GM18870 (cell line): ENCODE measurements around the gene DDIT3.

ENCODE experiments used
- ATAC-seq: cut with Tn5 transposase; IDR thresholded peaks from one replicate; pipeline ENCODE4 v1.9.1; 2021; ENCODE audit warnings: moderate library complexity; ENCODE audit not compliant: unreplicated experiment

DDIT3 gene

DNA sequence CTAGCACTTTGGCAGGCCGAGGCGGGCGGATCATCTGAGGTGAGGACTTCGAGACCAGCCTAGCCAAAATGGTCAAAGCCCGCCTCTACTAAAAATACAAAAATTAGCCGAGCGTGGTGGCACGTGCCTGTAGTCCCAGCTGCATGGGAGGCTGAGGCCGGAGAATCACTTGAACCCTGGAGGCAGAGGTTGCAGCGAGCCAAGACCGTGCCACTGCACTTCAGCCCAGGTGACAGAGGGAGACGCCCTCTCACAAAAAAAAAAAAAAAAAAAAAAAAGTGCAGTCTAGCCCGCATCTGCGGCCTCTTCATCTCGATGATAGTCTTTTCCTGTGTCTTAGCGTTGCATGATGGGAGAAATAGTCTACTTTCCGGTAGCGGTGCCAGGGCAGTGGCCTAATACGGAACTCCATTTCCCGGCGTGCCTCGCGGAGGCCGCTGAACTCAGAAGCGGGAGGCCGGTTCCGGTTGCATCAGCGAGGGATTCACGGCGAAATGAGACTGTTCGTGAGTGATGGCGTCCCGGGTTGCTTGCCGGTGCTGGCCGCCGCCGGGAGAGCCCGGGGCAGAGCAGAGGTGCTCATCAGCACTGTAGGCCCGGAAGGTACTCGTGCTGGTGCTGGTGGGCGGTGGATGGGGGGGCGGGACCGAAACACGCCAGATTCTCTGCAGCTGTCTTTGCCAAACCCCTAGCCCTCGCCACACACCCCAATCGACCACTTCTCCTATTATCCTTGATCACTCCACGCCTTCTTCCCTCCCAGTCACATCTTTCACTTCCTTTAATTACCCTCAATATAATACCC lies 32.5 kb downstream of the DDIT3 start, which contains the start of gene MARS1:
TSS of gene MARS1 (plus strand) at position 472 of the 805 bp plus-strand sequence. CDS start at position 495, 23 bp downstream.
- ATAC-seq = peak; percentile 97

- ATAC-seq = no peak
Observed at GRCh38 chr12:57487055-57487596, 33.2 kb downstream of the DDIT3 start.

DNA sequence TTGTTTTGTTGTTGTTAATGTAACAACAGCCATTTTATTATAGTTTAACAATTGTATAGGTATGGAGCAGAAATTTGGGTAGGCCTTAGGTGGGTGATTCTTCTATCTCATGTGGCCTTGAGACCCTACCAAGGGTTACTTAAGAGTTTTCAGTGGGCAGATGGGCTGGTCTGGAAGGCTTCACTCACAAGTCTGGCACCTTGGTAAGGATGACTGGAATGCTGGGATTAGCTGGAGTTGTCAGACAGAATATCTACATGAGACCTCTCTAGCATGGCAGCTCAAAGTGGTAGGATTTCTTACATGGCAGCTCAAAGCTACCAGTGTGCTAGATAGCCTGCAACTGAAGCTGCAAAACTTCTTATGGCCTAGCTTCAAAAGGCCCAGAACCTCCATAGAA lies 34.6 kb downstream of the DDIT3 start:
- no peak for ATAC-seq

DNA sequence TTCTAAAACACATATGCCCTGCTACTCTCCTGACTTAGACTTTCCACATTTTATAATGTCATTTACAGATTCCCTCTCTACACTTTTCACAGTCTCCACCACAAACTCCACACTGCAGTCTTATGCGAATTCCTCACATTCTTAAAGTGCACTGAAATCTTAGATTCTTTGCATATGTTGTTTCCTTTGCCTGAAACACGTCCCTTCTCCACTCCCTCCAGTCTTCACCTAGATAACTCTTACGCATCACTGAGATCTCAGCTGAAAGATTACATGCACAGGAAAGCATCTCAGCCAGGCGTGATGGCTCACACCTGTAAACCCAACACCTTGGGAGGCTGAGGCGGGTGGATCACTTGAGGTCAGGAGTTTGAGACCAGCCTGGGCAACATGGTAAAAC lies 36.8 kb downstream of the DDIT3 start:
- ATAC-seq = no peak

- no peak for ATAC-seq
Observed at GRCh38 chr12:57481671-57482070, 38.6 kb downstream of the DDIT3 start.

DNA sequence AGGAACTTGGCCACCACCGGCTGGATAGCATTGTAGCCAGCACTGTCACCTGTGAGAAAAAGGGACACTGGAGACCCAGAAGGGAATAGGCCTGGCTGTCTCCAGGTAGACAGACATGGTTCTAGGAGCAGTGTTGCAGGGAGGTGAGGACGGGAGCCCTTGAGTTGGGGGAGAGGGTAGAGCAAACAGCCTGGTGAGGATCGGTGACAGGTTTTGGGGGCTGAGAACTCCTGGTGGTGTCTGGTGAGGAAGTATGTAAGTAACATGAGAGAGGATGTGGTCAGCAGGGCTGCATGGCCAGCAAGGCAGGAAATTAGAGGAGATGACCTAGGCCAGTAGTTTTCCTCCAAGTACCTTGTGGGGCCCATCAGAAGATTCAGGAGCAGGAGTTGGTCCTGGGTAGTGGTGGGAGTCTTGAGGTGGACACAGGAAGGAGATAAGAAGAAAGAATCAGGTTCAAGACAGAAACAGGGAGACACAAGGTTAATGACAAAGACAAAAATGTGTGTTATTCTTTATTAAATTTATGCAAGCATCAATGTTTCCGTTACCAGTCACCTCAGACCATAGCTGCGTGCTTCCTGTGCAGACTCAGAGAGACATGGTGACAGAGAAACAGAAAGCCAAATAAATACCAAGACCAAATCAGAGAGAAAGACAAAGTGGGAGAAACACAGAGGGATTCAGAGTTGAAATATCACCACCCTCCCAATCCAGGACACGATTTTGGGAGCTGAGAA lies 40.8 kb downstream of the DDIT3 start, which contains the start of gene ARHGAP9:
TSS of gene ARHGAP9 (minus strand) at position 491 of the 740 bp plus-strand sequence. CDS start at position 31, 460 bp downstream.
- ATAC-seq = no peak

DNA sequence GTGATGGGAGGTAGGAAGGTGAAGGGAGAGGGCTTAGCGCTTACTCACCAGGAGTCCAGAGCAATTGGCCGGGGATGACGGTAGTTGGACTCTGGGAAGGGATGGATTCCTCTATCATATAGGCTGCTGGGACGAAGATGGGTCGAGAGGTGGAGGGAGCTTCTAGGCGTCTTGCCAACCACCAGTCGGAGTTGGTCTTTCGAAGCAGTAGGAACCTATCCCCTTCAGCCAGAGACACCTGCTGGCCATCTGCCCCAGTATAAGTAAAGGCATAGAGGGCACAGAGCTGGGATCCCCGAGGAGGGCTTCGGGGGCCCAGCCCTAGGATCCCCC lies 41.3 kb downstream of the DDIT3 start:
- ATAC-seq = no peak

GRCh38 chr12:57477710-57478681 lies 42.3 kb downstream of the DDIT3 start:
- ATAC-seq = no peak

DNA sequence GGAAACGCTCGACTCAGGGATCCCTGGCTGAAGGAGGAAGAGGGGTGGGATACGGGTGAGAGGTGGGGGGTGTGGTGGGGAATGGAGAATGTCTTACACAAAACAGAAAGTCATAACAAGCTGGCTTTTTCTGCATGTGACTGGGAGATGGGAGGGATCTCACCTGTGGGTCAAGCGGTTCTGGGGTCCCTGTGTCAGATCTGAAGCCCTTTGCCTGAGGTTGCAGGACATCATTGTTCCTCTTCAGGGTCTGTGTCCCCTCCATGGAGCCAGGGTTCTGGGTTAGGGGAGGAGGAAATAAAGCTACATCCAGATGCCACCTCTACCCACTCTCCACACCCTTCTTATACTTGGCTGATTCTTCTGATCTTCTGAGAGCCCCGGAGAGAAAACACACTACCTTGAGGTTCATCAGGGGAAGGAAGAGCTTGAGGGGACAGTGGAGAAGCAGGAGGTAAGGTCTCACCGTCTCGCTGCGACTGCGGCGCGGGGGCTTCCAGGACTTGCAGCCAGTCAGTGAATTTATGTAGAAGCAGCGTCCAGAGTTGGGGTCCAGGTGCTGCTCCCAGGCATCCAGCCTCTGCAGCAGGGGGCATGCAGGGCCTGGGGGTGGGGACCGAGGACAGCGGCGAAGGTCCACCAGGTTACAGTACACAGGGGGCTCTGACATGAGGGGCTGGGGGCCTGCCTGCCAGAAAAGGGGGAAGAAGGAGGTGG lies 43.2 kb downstream of the DDIT3 start:
- no peak for ATAC-seq

- ATAC-seq = no peak
Observed at GRCh38 chr12:57476162-57476992, 43.9 kb downstream of the DDIT3 start.

- ATAC-seq = no peak
Observed at GRCh38 chr12:57475271-57476161, 44.8 kb downstream of the DDIT3 start.

DNA sequence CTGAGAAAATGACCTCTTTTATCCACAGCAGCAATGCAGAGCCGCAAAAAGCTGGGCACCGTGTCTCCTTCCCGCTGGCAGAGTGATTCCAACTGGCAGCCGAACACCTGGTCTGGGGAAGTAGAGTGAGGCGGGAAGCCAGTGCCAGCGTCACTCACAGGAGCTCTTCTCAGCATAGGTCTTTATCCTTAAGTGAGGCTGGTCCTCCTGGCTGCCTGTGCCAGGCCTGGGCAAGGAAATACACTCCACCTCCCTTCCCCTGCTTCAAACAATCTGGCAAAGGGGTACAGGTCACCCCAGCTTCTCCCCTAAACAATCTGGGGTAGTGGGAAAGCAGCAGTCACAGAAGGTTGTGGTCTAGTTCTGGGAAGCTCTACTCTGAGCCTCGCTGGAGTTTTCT lies 45.5 kb downstream of the DDIT3 start:
- ATAC-seq = no peak

GRCh38 chr12:57474430-57474829 lies 45.9 kb downstream of the DDIT3 start:
- no peak for ATAC-seq

DNA sequence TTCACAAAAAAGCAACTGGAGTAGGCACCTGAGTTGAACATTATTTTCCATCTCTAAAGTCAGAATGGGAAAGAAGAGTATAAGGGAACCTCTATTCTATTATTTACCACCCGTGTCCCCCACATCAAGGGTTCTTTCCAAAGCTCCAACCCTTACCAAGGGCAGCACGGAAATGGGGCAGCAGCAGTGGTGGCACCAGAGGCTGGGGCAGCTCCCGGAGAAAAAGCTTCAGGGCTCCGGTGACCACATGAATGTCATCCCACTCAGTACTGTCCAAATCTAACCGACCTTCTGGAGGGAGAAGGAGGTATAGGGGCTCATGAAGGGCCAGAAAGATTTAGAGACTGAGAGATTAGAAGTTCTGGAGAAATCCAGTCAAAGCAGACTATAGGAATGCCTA lies 46.4 kb downstream of the DDIT3 start:
- no peak for ATAC-seq

DNA sequence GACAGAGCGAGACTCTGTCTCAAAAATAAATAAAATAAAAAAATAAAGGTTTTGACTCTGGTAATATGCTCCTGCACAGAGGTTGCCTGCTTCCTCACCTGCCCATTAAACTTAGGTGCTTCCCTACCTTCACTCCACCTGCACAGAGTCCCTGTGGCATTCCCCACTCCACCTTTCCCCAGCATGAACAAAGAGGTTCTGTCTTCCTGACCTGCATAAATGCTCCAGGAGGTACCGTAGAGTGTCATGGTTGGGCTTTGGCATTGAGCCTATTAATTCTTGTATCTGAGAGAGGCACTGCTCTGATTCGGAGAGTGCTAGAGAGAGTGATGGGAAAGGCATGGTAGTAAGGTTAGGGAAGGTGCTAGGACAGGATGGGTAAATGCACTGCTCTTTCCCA lies 46.9 kb downstream of the DDIT3 start:
- ATAC-seq = no peak

DNA sequence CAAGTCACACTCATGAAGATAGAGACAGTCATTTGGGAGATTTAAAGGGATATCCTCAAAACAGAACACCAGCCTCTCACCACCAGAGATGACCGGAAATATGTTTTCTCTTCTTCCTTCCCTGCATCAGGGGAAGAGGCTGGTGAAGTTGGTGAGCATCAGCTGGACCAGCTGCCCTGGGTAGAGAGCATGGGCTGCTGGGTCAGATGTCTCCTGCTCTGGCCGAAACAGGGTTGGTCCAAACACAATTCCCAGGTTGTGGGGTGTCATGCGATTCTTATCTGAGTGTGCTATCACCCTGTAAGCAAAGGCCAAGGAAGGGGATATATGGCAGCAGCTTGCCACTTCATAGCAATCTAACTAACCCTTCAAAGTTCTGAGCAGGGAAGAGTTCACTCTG lies 47.9 kb downstream of the DDIT3 start:
- ATAC-seq = no peak

DNA sequence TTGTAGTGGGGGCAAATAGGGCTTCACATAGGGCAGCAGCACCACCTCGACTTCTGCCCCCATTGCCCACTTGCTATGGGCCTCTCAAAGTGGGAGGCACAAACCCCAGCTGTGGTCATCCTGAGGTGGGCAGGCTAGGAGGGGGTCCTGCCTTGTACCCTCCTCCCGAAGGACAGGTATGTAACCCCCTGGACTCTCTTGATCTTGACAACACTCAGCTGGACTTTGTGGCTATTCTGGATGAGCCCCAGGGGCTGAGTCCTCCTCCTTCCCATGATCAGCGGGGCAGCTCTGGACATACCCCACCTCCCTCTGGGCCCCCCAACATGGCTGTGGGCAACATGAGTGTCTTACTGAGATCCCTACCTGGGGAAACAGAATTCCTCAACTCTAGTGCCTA lies 48.7 kb downstream of the DDIT3 start:
- ATAC-seq = no peak

- ATAC-seq = no peak
Observed at GRCh38 chr12:57470970-57471656, 49.2 kb downstream of the DDIT3 start.
